PC-3 (cell line): ENCODE results near the gene IPCEF1. TPM values are rescaled to one million over a fixed set of nuclear protein-coding genes. Genes with fewer than 3 reads are reported as not detected.

ENCODE experiments used
- ATAC-seq: fragments of 200-7000 bp; cut with Tn5 transposase; 2 replicates; pipeline ENCODE4 v1.9.1; 2020; ENCODE audit warnings: mild to moderate bottlenecking, moderate library complexity
- BruUV-seq: library from RNA; stranded (reverse); fragments of 400-500 nt; replicated peaks from 2 replicates; lab custom pipeline; 2021; lab: Mats Ljungman, UMichigan
- CTCF ChIA-PET: fragments of 300-600 bp; sonication (Branson Sonifier 250); formaldehyde crosslinking; loops from one replicate; lab custom pipeline; 2022; ENCODE audit warnings: antibody characterized with exemption; lab: Charles Lee
- POLR2A ChIA-PET: fragments of 300-600 bp; sonication (Branson Sonifier 250); formaldehyde crosslinking; loops from one replicate; lab custom pipeline; 2022; ENCODE audit warnings: antibody characterized with exemption; ENCODE audit not compliant: unreplicated experiment; lab: Charles Lee
- DNase-seq: peaks from one replicate; pipeline ENCODE4 v3.0.0-alpha.2; 2015
- H2AFZ ChIP-seq: fragments of 300-600 bp; sonication (generic); 2 replicates; pipeline ENCODE4 v1.6.0; 2016; ENCODE audit warnings: antibody characterized with exemption, low read length
- H3F3A ChIP-seq: fragments of 300-600 bp; sonication (generic); one replicate; pipeline ENCODE4 v1.6.0; 2017; ENCODE audit warnings: antibody characterized with exemption, low read length, control low read depth, mild to moderate bottlenecking; ENCODE audit not compliant: unreplicated experiment
- H3K27ac ChIP-seq: fragments of 300-600 bp; sonication (generic); 2 replicates; pipeline ENCODE4 v1.5.1; 2016; ENCODE audit warnings: mild to moderate bottlenecking, low read length
- H3K27me3 ChIP-seq: fragments of 300-600 bp; sonication (generic); 2 replicates; pipeline ENCODE4 v1.6.1; 2016; ENCODE audit warnings: low read length, mixed read lengths
- H3K36me3 ChIP-seq: fragments of 300-600 bp; sonication (generic); 2 replicates; pipeline ENCODE4 v1.6.1; 2016; ENCODE audit warnings: low read depth, mixed run types, low read length, mixed read lengths
- H3K4me1 ChIP-seq: fragments of 300-600 bp; sonication (generic); 2 replicates; pipeline ENCODE4 v1.5.1; 2016; ENCODE audit warnings: low read length; ENCODE audit not compliant: insufficient read depth
- H3K4me2 ChIP-seq: fragments of 300-600 bp; sonication (generic); 2 replicates; pipeline ENCODE4 v1.6.0; 2016; ENCODE audit warnings: low read length
- H3K4me3 ChIP-seq: fragments of 300-600 bp; sonication (generic); 2 replicates; pipeline ENCODE4 v1.5.1; 2016; ENCODE audit warnings: mild to moderate bottlenecking, low read length, mixed read lengths
- H3K79me2 ChIP-seq: fragments of 300-600 bp; sonication (generic); 2 replicates; pipeline ENCODE4 v1.6.1; 2017; ENCODE audit warnings: low read length, mixed read lengths
- H3K9ac ChIP-seq: fragments of 300-600 bp; sonication (generic); 2 replicates; pipeline ENCODE4 v1.6.0; 2016; ENCODE audit warnings: mild to moderate bottlenecking, low read length
- H3K9me2 ChIP-seq: fragments of 300-600 bp; sonication (generic); replicated peaks from 2 replicates; pipeline ENCODE4 v1.6.1; 2016; ENCODE audit warnings: mixed run types, low read length, mixed read lengths
- H3K9me3 ChIP-seq: fragments of 300-600 bp; sonication (generic); 2 replicates; pipeline ENCODE4 v1.6.1; 2016; ENCODE audit warnings: low read length, mixed read lengths
- H4K20me1 ChIP-seq: fragments of 300-600 bp; sonication (generic); 2 replicates; pipeline ENCODE4 v1.6.1; 2016; ENCODE audit warnings: low read length, mixed read lengths
- CTCF ChIP-seq: fragments of 300-600 bp; sonication (generic); conservative IDR thresholded peaks from 2 replicates; pipeline ENCODE4 v1.5.1; 2017; ENCODE audit warnings: antibody characterized with exemption, low read depth, mild to moderate bottlenecking, low read length
- EZH2 ChIP-seq: fragments of 300-600 bp; sonication (generic); IDR thresholded peaks from one replicate; pipeline ENCODE4 v1.6.1; 2017; ENCODE audit warnings: antibody characterized with exemption, mild to moderate bottlenecking, low read length; ENCODE audit not compliant: unreplicated experiment
- EZH2phosphoT487 ChIP-seq: fragments of 300-600 bp; sonication (generic); IDR thresholded peaks from 2 replicates; pipeline ENCODE4 v1.6.1; 2018; ENCODE audit warnings: mild to moderate bottlenecking, antibody characterized with exemption, low read length, borderline replicate concordance
- intact Hi-C: fragments of 100-400 bp; cut with micrococcal nuclease; formaldehyde crosslinking; loops from 2 replicates; pipeline ENCODE4 v1.9.0; 2023
- total RNA-seq: library from RNA; depleted of rRNA; stranded (reverse); fragments of >200 nt; gene quantifications from 2 replicates; pipeline ENCODE4 v1.2.3, GENCODE V29; 2014

IPCEF1 gene
- total RNA-seq, 1 experiment from 2014 or later, result 0.29 TPM

- no peak overlapping the region for H3K4me3 ChIP-seq
- H3K4me2 ChIP-seq, result no peak overlapping the region
- TF ChIP-seq EZH2phosphoT487 (no peak), EZH2 (no peak), CTCF (no peak)
- H3K36me3 ChIP-seq, result no peaks in the 10 kb centered on the region
- no peaks in the 10 kb centered on the region for H3K79me2 ChIP-seq
- no peak overlapping the region for H2AFZ ChIP-seq
- DNase-seq (no peak), ATAC-seq (no peak)
- BruUV-seq, result no TSS peak
- no peaks in the 10 kb centered on the region for H3K9me2 ChIP-seq
- no peaks in the 10 kb centered on the region for H3K4me1 ChIP-seq
- ChIA-PET POLR2A (no interaction called here), CTCF (no interaction called here)
- H3K9me3 ChIP-seq, result no peaks in the 10 kb centered on the region
- H3K9ac ChIP-seq, result no peak overlapping the region
- H4K20me1 ChIP-seq, result no peaks in the 10 kb centered on the region
- no peak overlapping the region for H3K27ac ChIP-seq
- H3F3A ChIP-seq, result no peaks in the 10 kb centered on the region
- no peaks in the 10 kb centered on the region for H3K27me3 ChIP-seq
- intact Hi-C loops, result no loop called here
Measured at GRCh38 chr6:154209555-154209954, 147.0 kb downstream of the IPCEF1 start.

DNA sequence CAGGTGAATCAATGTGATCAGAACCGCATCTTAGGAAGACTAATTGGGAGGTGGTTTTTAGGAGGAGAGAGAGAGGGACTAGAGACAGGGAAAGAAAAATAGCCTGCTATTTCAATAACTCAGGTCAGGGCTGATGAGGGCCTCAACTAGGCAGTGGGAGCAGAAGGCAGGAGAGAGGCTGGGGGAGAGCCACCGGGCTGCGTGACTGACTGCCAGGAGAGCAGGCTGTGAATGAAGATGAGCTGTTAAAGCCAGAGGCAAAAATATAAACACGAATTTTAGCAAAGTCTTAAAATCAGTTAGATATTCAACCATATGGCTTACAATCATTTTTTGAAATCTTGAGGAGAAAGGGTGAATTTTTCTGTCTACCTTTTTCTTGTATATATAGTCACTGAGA, 149.6 kb downstream of the IPCEF1 start:
- H3K27ac ChIP-seq, result no peak overlapping the region
- no peaks in the 10 kb centered on the region for H3K9me2 ChIP-seq
- H3K9me3 ChIP-seq, result no peaks in the 10 kb centered on the region
- H3K4me3 ChIP-seq, result no peak overlapping the region
- POLR2A ChIA-PET, result no interaction called here
- H3F3A ChIP-seq, result no peaks in the 10 kb centered on the region
- no peak overlapping the region for H3K9ac ChIP-seq
- no peaks in the 10 kb centered on the region for H3K4me1 ChIP-seq
- intact Hi-C loops, result no loop called here
- ATAC-seq, result no peak
- no peak overlapping the region for H2AFZ ChIP-seq
- no peaks in the 10 kb centered on the region for H3K36me3 ChIP-seq
- no peak for DNase-seq
- CTCF ChIA-PET, result no interaction called here
- no TSS peak for BruUV-seq
- TF ChIP-seq EZH2phosphoT487 (no peak), CTCF (no peak)
- no peak overlapping the region for H3K4me2 ChIP-seq
- H4K20me1 ChIP-seq, result no peaks in the 10 kb centered on the region
- H3K79me2 ChIP-seq, result no peaks in the 10 kb centered on the region
- no peaks in the 10 kb centered on the region for H3K27me3 ChIP-seq

DNA sequence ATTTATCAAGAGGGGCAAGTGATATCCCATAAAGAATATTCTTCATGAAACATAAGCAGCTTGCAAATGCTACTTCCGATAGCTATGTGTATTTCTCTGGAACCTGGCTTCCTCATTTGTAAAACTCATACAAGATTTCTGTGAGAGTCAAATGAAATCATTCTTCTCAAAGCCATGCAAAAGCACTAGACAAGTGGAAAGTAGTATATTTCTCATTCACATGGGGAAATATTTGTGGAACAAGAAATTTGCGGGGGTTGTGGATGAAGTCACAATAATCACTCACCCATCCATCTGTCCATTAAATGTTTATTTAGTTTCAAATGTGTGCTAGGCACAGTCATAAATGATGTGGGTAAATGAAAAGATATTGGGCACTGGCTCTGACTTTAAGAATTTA, 150.5 kb downstream of the IPCEF1 start:
- Histone ChIP-seq H3K79me2 (no peaks in the 10 kb centered on the region), H3K27me3 (no peaks in the 10 kb centered on the region), H3K4me1 (no peaks in the 10 kb centered on the region), H3K9ac (no peak overlapping the region), H3K27ac (no peak overlapping the region), H3K4me3 (no peak overlapping the region), H3K9me3 (no peaks in the 10 kb centered on the region), H2AFZ (no peak overlapping the region), H3F3A (no peaks in the 10 kb centered on the region), H3K36me3 (no peaks in the 10 kb centered on the region), H4K20me1 (no peaks in the 10 kb centered on the region), H3K4me2 (no peak overlapping the region), H3K9me2 (no peaks in the 10 kb centered on the region)
- no peak for ATAC-seq
- DNase-seq, result no peak
- TF ChIP-seq EZH2 (no peak), EZH2phosphoT487 (no peak), CTCF (no peak)
- ChIA-PET POLR2A (no interaction called here), CTCF (no interaction called here)
- no TSS peak for BruUV-seq
- intact Hi-C loops, result no loop called here
